ENCODE data around the gene MCC. TPM values are rescaled to one million over a fixed set of nuclear protein-coding genes. Genes with fewer than 3 reads are reported as not detected.

MCC gene
- total RNA-seq, 1 experiment from 2014 or later: 7.6 TPM

DNA sequence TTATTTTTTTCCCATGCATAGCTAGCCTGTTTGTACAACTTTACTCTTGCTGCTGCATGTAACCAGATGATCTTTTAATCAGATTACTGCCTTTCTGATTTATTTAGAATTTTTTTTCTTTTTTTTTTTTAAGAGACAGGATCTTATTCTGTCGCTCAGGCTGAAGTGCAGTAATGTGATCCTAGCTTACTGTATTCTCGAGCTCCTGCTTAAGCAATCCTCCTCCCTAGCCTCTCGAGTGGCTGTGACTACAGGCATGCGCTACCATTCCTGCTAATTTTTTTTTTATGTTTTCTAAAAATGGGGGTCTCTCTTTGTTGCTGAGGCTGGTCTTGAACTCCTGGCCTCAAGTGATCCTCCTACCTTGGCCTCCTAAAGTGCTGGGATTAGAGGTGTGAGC is 502.0 kb downstream of the MCC start:
- Histone ChIP-seq H2AK5ac (ENCODE audit: insufficient read length, low read length) (no peak overlapping the region), H3K27me3 (ENCODE audit: insufficient read depth, low read length) (no peaks in the 10 kb centered on the region), H4K20me1 (ENCODE audit: control insufficient read depth, insufficient read depth, insufficient read length) (peaks cover 3% of the 10 kb centered on the region), H3K4ac (ENCODE audit: low read depth, low read length) (no peak overlapping the region), H4K91ac (ENCODE audit: insufficient read length, low read depth, low read length) (no peak overlapping the region), H3T11ph (ENCODE audit: low read length) (no peak overlapping the region), H3K4me2 (ENCODE audit: insufficient read depth, insufficient read length, low read length) (no peak overlapping the region), H3K27ac (ENCODE audit: insufficient read length, low read depth, low read length) (no peak overlapping the region), H3K9me3 (ENCODE audit: control insufficient read depth, low read depth, low read length) (no peaks in the 10 kb centered on the region), H3K79me1 (ENCODE audit: insufficient read depth, low read depth, low read length, poor library complexity, severe bottlenecking) (peaks cover 14% of the 10 kb centered on the region), H2AFZ (ENCODE audit: low read length) (no peak overlapping the region), H3K79me2 (ENCODE audit: insufficient read depth, low read length) (peaks cover 31% of the 10 kb centered on the region), H2BK20ac (ENCODE audit: low read depth, low read length, poor library complexity, severe bottlenecking) (no peak overlapping the region), H3K14ac (ENCODE audit: insufficient read depth, low read length) (no peak overlapping the region), H4K5ac (ENCODE audit: insufficient read length, low read depth, low read length) (no peak overlapping the region), H4K8ac (replicated peaks; ENCODE audit: insufficient read length, low read depth, low read length) (no peak overlapping the region), H3K18ac (ENCODE audit: insufficient read length, low read depth, low read length) (no peak overlapping the region), H2BK120ac (ENCODE audit: low read depth, low read length, poor library complexity, severe bottlenecking) (no peak overlapping the region), H3K9ac (ENCODE audit: extremely low read depth, insufficient read length, low read length) (no peak overlapping the region), H3K23ac (ENCODE audit: insufficient read length, low read depth, low read length) (no peak overlapping the region), H2BK15ac (ENCODE audit: low read depth, low read length) (no peak overlapping the region), H3K23me2 (ENCODE audit: insufficient read length, low read depth, low read length, poor library complexity, severe bottlenecking) (no peaks in the 10 kb centered on the region), H2BK12ac (ENCODE audit: insufficient read length, low read depth, low read length) (no peak overlapping the region), H2BK5ac (ENCODE audit: insufficient read length, low read length) (no peak overlapping the region), H3K56ac (ENCODE audit: insufficient read length, low read depth, low read length) (no peak overlapping the region), H3K4me1 (ENCODE audit: insufficient read depth, low read length) (peaks cover 7% of the 10 kb centered on the region; the same call in 1 of the 2 replicates)
- DNase-seq: no peak
- Mint-ChIP-seq H3K9me3 (no peaks in the 10 kb centered on the region), H3K27me3 (ENCODE audit: low read depth) (no peaks in the 10 kb centered on the region), H3K36me3 (ENCODE audit: insufficient read depth in 1 of 3, low read depth in 3 of 3) (peaks cover 3 to 36% (median 24%) of the 10 kb centered on the region in 3 experiments), H3K4me1 (peaks cover 34 to 37% of the 10 kb centered on the region in 2 experiments), H3K27ac (no peak overlapping the region), H3K4me3 (no peak overlapping the region)
- TF ChIP-seq CTCF (conservative IDR thresholded peaks at IDR 0.05): no peak
- WGBS (ENCODE audit: extremely low coverage, insufficient read length, low lambda C conversion rate): no CpG with 5 or more reads among the region's 4 CpGs

Data from H9 (cell line).